ENCODE data around the gene FIGNL2.

FIGNL2 gene

GRCh38 chr12:51847643-51848325, 734 bp downstream of the FIGNL2 start:
- Histone ChIP-seq H4K91ac (ENCODE audit: low read depth, low read length, poor library complexity) (peak overlapping the region; percentile 82), H2BK120ac (ENCODE audit: low read depth, low read length) (peak overlapping the region; percentile 26), H3K9me3 (replicated peaks in 1 of 2; ENCODE audit: control insufficient read depth in 2 of 2, insufficient read depth in 1 of 2, low read depth in 1 of 2, low read length in 2 of 2) (no peaks in the 10 kb centered on the region), H4K8ac (ENCODE audit: low read depth, low read length) (no peak overlapping the region), H3K79me1 (ENCODE audit: low read depth, low read length) (peaks cover 12% of the 10 kb centered on the region), H3K4ac (ENCODE audit: low read length) (peak overlapping the region; percentile 19), H3K27ac (replicated peaks; ENCODE audit: low read length) (peak overlapping the region; percentile 88), H3K27me3 (ENCODE audit: control insufficient read depth in 3 of 3, insufficient read depth in 3 of 3, low read depth in 1 of 3, low read length in 3 of 3) (no peaks in the 10 kb centered on the region), H2AFZ (ENCODE audit: low read length) (peak overlapping the region; percentile 84), H3K9ac (ENCODE audit: low read depth, low read length, poor library complexity) (peak overlapping the region; percentile 79), H3K23ac (ENCODE audit: low read depth, low read length, poor library complexity) (peak overlapping the region; percentile 48), H2BK15ac (ENCODE audit: low read length) (peak overlapping the region; percentile 12), H3K14ac (ENCODE audit: low read length) (no peak overlapping the region), H2BK5ac (ENCODE audit: low read length) (peak overlapping the region; percentile 96), H3K4me1 (ENCODE audit: control insufficient read depth in 2 of 2, insufficient read depth in 1 of 2, low read depth in 1 of 2, low read length in 2 of 2) (peaks cover 24 to 27% of the 10 kb centered on the region in 2 donors), H2BK12ac (ENCODE audit: low read length) (no peak overlapping the region), H3K36me3 (replicated peaks in 1 of 2; ENCODE audit: control insufficient read depth in 2 of 2, insufficient read depth in 2 of 2, low read length in 2 of 2) (peaks cover 4 to 46% of the 10 kb centered on the region in 2 donors), H2AK5ac (ENCODE audit: low read depth, low read length) (peak overlapping the region; percentile 67), H3K4me2 (ENCODE audit: insufficient read depth, low read length, poor library complexity, severe bottlenecking) (peak overlapping the region; percentile 93), H3K4me3 (ENCODE audit: low read length in 2 of 2) (peak overlapping the region; percentile 80 to 93), H3K18ac (ENCODE audit: low read length) (peak overlapping the region; percentile 93)
- WGBS, 2 donors (ENCODE audit: extremely low coverage in 2 of 2, insufficient read length in 2 of 2, insufficient replicate concordance in 1 of 2), result no CpG with 5 or more reads among the region's 40 CpGs
- peak; percentile 71 for DNase-seq (ENCODE audit: low spot score)

GRCh38 chr12:51846911-51847642, 1.4 kb downstream of the FIGNL2 start:
- Histone ChIP-seq H3K4ac (ENCODE audit: low read length) (no peak overlapping the region), H2AFZ (ENCODE audit: low read length) (peak overlapping the region; percentile 84), H3K9ac (ENCODE audit: low read depth, low read length, poor library complexity) (peak overlapping the region; percentile 82), H4K91ac (ENCODE audit: low read depth, low read length, poor library complexity) (no peak overlapping the region), H2BK120ac (ENCODE audit: low read depth, low read length) (peak overlapping the region; percentile 33), H2BK15ac (ENCODE audit: low read length) (peak overlapping the region; percentile 72), H3K79me1 (ENCODE audit: low read depth, low read length) (peaks cover 14% of the 10 kb centered on the region), H3K36me3 (replicated peaks in 1 of 2; ENCODE audit: control insufficient read depth in 2 of 2, insufficient read depth in 2 of 2, low read length in 2 of 2) (peaks cover 4 to 48% of the 10 kb centered on the region in 2 donors), H4K8ac (ENCODE audit: low read depth, low read length) (no peak overlapping the region), H3K4me3 (ENCODE audit: low read length in 2 of 2) (peak overlapping the region; percentile 80 to 93), H2BK5ac (ENCODE audit: low read length) (peak overlapping the region; percentile 96), H2AK5ac (ENCODE audit: low read depth, low read length) (peak overlapping the region; percentile 90), H3K9me3 (replicated peaks in 1 of 2; ENCODE audit: control insufficient read depth in 2 of 2, insufficient read depth in 1 of 2, low read depth in 1 of 2, low read length in 2 of 2) (no peaks in the 10 kb centered on the region), H3K18ac (ENCODE audit: low read length) (peak overlapping the region; percentile 95), H2BK12ac (ENCODE audit: low read length) (peak overlapping the region; percentile 42), H3K27me3 (ENCODE audit: control insufficient read depth in 3 of 3, insufficient read depth in 3 of 3, low read depth in 1 of 3, low read length in 3 of 3) (no peaks in the 10 kb centered on the region), H3K4me1 (ENCODE audit: control insufficient read depth in 2 of 2, insufficient read depth in 1 of 2, low read depth in 1 of 2, low read length in 2 of 2) (peaks cover 24 to 31% of the 10 kb centered on the region in 2 donors), H3K14ac (ENCODE audit: low read length) (peak overlapping the region; percentile 66), H3K23ac (ENCODE audit: low read depth, low read length, poor library complexity) (no peak overlapping the region), H3K27ac (replicated peaks; ENCODE audit: low read length) (peak overlapping the region; percentile 88), H3K4me2 (ENCODE audit: insufficient read depth, low read length, poor library complexity, severe bottlenecking) (peak overlapping the region; percentile 93)
- DNase-seq (ENCODE audit: low spot score), result peak; percentile 80
- no CpG with 5 or more reads among the region's 59 CpGs for WGBS, 2 donors (ENCODE audit: extremely low coverage in 2 of 2, insufficient read length in 2 of 2, insufficient replicate concordance in 1 of 2)

GRCh38 chr12:51846271-51846691, 2.2 kb downstream of the FIGNL2 start:
- no CpG with 5 or more reads among the region's 15 CpGs for WGBS, 2 donors (ENCODE audit: extremely low coverage in 2 of 2, insufficient read length in 2 of 2, insufficient replicate concordance in 1 of 2)
- Histone ChIP-seq H3K4me3 (ENCODE audit: low read length in 2 of 2) (peak overlapping the region; percentile 1 to 80), H3K27me3 (ENCODE audit: control insufficient read depth in 3 of 3, insufficient read depth in 3 of 3, low read depth in 1 of 3, low read length in 3 of 3) (no peaks in the 10 kb centered on the region), H3K18ac (ENCODE audit: low read length) (peak overlapping the region; percentile 78), H3K79me1 (ENCODE audit: low read depth, low read length) (peaks cover 14% of the 10 kb centered on the region), H3K14ac (ENCODE audit: low read length) (no peak overlapping the region), H2BK15ac (ENCODE audit: low read length) (peak overlapping the region; percentile 5), H3K36me3 (replicated peaks in 1 of 2; ENCODE audit: control insufficient read depth in 2 of 2, insufficient read depth in 2 of 2, low read length in 2 of 2) (peaks cover 4 to 51% of the 10 kb centered on the region in 2 donors), H3K23ac (ENCODE audit: low read depth, low read length, poor library complexity) (no peak overlapping the region), H3K4ac (ENCODE audit: low read length) (no peak overlapping the region), H4K8ac (ENCODE audit: low read depth, low read length) (no peak overlapping the region), H2BK12ac (ENCODE audit: low read length) (no peak overlapping the region), H2BK120ac (ENCODE audit: low read depth, low read length) (peak overlapping the region; percentile 25), H2BK5ac (ENCODE audit: low read length) (no peak overlapping the region), H3K9me3 (replicated peaks in 1 of 2; ENCODE audit: control insufficient read depth in 2 of 2, insufficient read depth in 1 of 2, low read depth in 1 of 2, low read length in 2 of 2) (no peaks in the 10 kb centered on the region), H4K91ac (ENCODE audit: low read depth, low read length, poor library complexity) (no peak overlapping the region), H3K4me1 (ENCODE audit: control insufficient read depth in 2 of 2, insufficient read depth in 1 of 2, low read depth in 1 of 2, low read length in 2 of 2) (peaks cover 23 to 39% of the 10 kb centered on the region in 2 donors), H2AK5ac (ENCODE audit: low read depth, low read length) (no peak overlapping the region), H3K27ac (replicated peaks; ENCODE audit: low read length) (peak overlapping the region; percentile 20), H2AFZ (ENCODE audit: low read length) (no peak overlapping the region), H3K9ac (ENCODE audit: low read depth, low read length, poor library complexity) (no peak overlapping the region), H3K4me2 (ENCODE audit: insufficient read depth, low read length, poor library complexity, severe bottlenecking) (peak overlapping the region; percentile 93)
- no peak for DNase-seq (ENCODE audit: low spot score)

GRCh38 chr12:51845482-51845881, 3.0 kb downstream of the FIGNL2 start:
- WGBS, 2 donors (ENCODE audit: extremely low coverage in 2 of 2, insufficient read length in 2 of 2, insufficient replicate concordance in 1 of 2), result no CpG with 5 or more reads among the region's 7 CpGs
- H3K9ac ChIP-seq (ENCODE audit: low read depth, low read length, poor library complexity), result no peak overlapping the region
- H4K91ac ChIP-seq (ENCODE audit: low read depth, low read length, poor library complexity), result no peak overlapping the region
- H3K4me2 ChIP-seq (ENCODE audit: insufficient read depth, low read length, poor library complexity, severe bottlenecking), result no peak overlapping the region
- peaks cover 14% of the 10 kb centered on the region for H3K79me1 ChIP-seq (ENCODE audit: low read depth, low read length)
- H2BK15ac ChIP-seq (ENCODE audit: low read length), result no peak overlapping the region
- H2AFZ ChIP-seq (ENCODE audit: low read length), result no peak overlapping the region
- H3K14ac ChIP-seq (ENCODE audit: low read length), result no peak overlapping the region
- H3K9me3 ChIP-seq (replicated peaks in 1 of 2; ENCODE audit: control insufficient read depth in 2 of 2, insufficient read depth in 1 of 2, low read depth in 1 of 2, low read length in 2 of 2), result no peaks in the 10 kb centered on the region
- H3K4me3 ChIP-seq (ENCODE audit: low read length in 2 of 2), result no peak overlapping the region
- H3K4me1 ChIP-seq (ENCODE audit: control insufficient read depth in 2 of 2, insufficient read depth in 1 of 2, low read depth in 1 of 2, low read length in 2 of 2), result peaks cover 22 to 40% of the 10 kb centered on the region in 2 donors
- no peak for DNase-seq (ENCODE audit: low spot score)
- H4K8ac ChIP-seq (ENCODE audit: low read depth, low read length), result no peak overlapping the region
- no peak overlapping the region for H3K23ac ChIP-seq (ENCODE audit: low read depth, low read length, poor library complexity)
- no peaks in the 10 kb centered on the region for H3K27me3 ChIP-seq (ENCODE audit: control insufficient read depth in 3 of 3, insufficient read depth in 3 of 3, low read depth in 1 of 3, low read length in 3 of 3)
- peak overlapping the region; percentile 31 for H2AK5ac ChIP-seq (ENCODE audit: low read depth, low read length)
- no peak overlapping the region for H3K27ac ChIP-seq (replicated peaks; ENCODE audit: low read length)
- peak overlapping the region; percentile 25 for H3K18ac ChIP-seq (ENCODE audit: low read length)
- no peak overlapping the region for H2BK12ac ChIP-seq (ENCODE audit: low read length)
- H3K36me3 ChIP-seq (replicated peaks in 1 of 2; ENCODE audit: control insufficient read depth in 2 of 2, insufficient read depth in 2 of 2, low read length in 2 of 2), result peaks cover 2 to 54% of the 10 kb centered on the region in 2 donors
- no peak overlapping the region for H2BK120ac ChIP-seq (ENCODE audit: low read depth, low read length)
- no peak overlapping the region for H3K4ac ChIP-seq (ENCODE audit: low read length)
- no peak overlapping the region for H2BK5ac ChIP-seq (ENCODE audit: low read length)
